SU-DHL-6 (cell line): ENCODE results near the gene SMAD1.

ENCODE experiments used
- H2AFZ ChIP-seq: fragments of 200-600 bp; sonication (generic); 2 replicates; pipeline ENCODE4 v1.6.1; 2014; ENCODE audit warnings: low read depth, mild to moderate bottlenecking, moderate library complexity, mixed read lengths, antibody characterized with exemption, low read length; ENCODE audit not compliant: severe bottlenecking
- H3F3A ChIP-seq: fragments of 200-600 bp; shearing (Covaris generic); 2 replicates; pipeline ENCODE4 v1.6.0; 2016; ENCODE audit warnings: antibody characterized with exemption, mild to moderate bottlenecking; ENCODE audit not compliant: insufficient read depth
- H3K27ac ChIP-seq: fragments of 200-600 bp; sonication (generic); 2 replicates; pipeline ENCODE4 v1.5.1; 2016; ENCODE audit warnings: low read depth, mild to moderate bottlenecking, low read length, moderate library complexity, mixed read lengths
- H3K27me3 ChIP-seq: fragments of 200-600 bp; sonication (generic), shearing (Covaris generic); 2 replicates; pipeline ENCODE4 v1.6.0; 2014; ENCODE audit warnings: mild to moderate bottlenecking, low read length
- H3K36me3 ChIP-seq: fragments of 200-600 bp; sonication (generic); 2 replicates; pipeline ENCODE4 v1.6.1; 2014; ENCODE audit warnings: mild to moderate bottlenecking, low read length, mixed read lengths
- H3K4me2 ChIP-seq: fragments of 300-600, 200-600 bp; shearing (Covaris generic), sonication (generic); 2 replicates; pipeline ENCODE4 v1.6.0; 2014; ENCODE audit warnings: low read length, low read depth, mild to moderate bottlenecking; ENCODE audit not compliant: poor library complexity, severe bottlenecking
- H3K4me3 ChIP-seq: fragments of 200-600 bp; sonication (generic); 2 replicates; pipeline ENCODE4 v1.5.1; 2014; ENCODE audit warnings: antibody characterized with exemption, low read length, mild to moderate bottlenecking, mixed read lengths; ENCODE audit not compliant: insufficient read depth, poor library complexity, severe bottlenecking
- H3K79me2 ChIP-seq: fragments of 200-600 bp; sonication (generic); 2 replicates; pipeline ENCODE4 v1.6.1; 2014; ENCODE audit warnings: mild to moderate bottlenecking, low read length, moderate library complexity; ENCODE audit not compliant: insufficient read depth
- H3K9ac ChIP-seq: fragments of 200-600 bp; sonication (generic); 2 replicates; pipeline ENCODE4 v1.7.0; 2014; ENCODE audit warnings: mild to moderate bottlenecking, low read length
- H3K9me2 ChIP-seq: fragments of 200-600 bp; sonication (generic); replicated peaks from 2 replicates; pipeline ENCODE4 v1.6.1; 2014; ENCODE audit warnings: low read length; ENCODE audit not compliant: insufficient read depth
- H3K9me3 ChIP-seq: fragments of 200-600 bp; sonication (generic); 2 replicates; pipeline ENCODE4 v1.6.1; 2014; ENCODE audit warnings: low read length, mixed read lengths; ENCODE audit not compliant: insufficient read depth
- H4K20me1 ChIP-seq: fragments of 200-600 bp; sonication (generic); 2 replicates; pipeline ENCODE4 v1.6.1; 2014; ENCODE audit warnings: low read depth, mild to moderate bottlenecking, antibody characterized with exemption, low read length, moderate library complexity, mixed read lengths
- CTCF ChIP-seq: fragments of 200-600 bp; sonication (generic); IDR thresholded peaks from one replicate; pipeline ENCODE4 v1.5.1; 2017; ENCODE audit warnings: antibody characterized with exemption, mild to moderate bottlenecking, low read length, moderate library complexity; ENCODE audit not compliant: insufficient read depth, poor library complexity, severe bottlenecking
- EZH2phosphoT487 ChIP-seq: fragments of 200-600 bp; sonication (generic), shearing (Covaris generic); conservative IDR thresholded peaks from 2 replicates; pipeline ENCODE4 v1.6.1; 2018; ENCODE audit warnings: mild to moderate bottlenecking, antibody characterized with exemption, low read length, moderate library complexity, mixed read lengths

Gene SMAD1

GRCh38 chr4:145481164-145481941, at the start of gene SMAD1:
Gene SMAD1, plus strand, starts transcription at chr4:145481853. Its CDS starts 32,761 bp downstream, at chr4:145514614.
- H3K36me3 ChIP-seq, result no peaks in the 10 kb centered on the region
- no peaks in the 10 kb centered on the region for H3K79me2 ChIP-seq
- peak within 1 kb of the TSS; percentile 60 for H3K4me2 ChIP-seq
- H4K20me1 ChIP-seq, result no peaks in the 10 kb centered on the region
- H3K27me3 ChIP-seq, result no peaks in the 10 kb centered on the region
- H3K9me3 ChIP-seq, result no peaks in the 10 kb centered on the region
- H3K9me2 ChIP-seq, result no peaks in the 10 kb centered on the region
- TF ChIP-seq CTCF (no peak), EZH2phosphoT487 (no peak)
- no peaks in the 10 kb centered on the region for H3F3A ChIP-seq
- no peak within 1 kb of the TSS for H3K27ac ChIP-seq
- peak within 1 kb of the TSS; percentile 55 for H3K4me3 ChIP-seq
- peak within 1 kb of the TSS; percentile 45 for H3K9ac ChIP-seq
- peak within 1 kb of the TSS; percentile 32 for H2AFZ ChIP-seq

GRCh38 chr4:145433684-145434083, 48.0 kb upstream of the SMAD1 start:
- Histone ChIP-seq H3K9me3 (no peaks in the 10 kb centered on the region), H3K27me3 (no peaks in the 10 kb centered on the region)

GRCh38 chr4:145435646-145436045, 46.0 kb upstream of the SMAD1 start:
- no peaks in the 10 kb centered on the region for H4K20me1 ChIP-seq
- no peak overlapping the region for H2AFZ ChIP-seq
- no peaks in the 10 kb centered on the region for H3K27me3 ChIP-seq
- H3K4me2 ChIP-seq, result no peak overlapping the region
- H3K9me2 ChIP-seq, result no peaks in the 10 kb centered on the region
- H3K27ac ChIP-seq, result no peak overlapping the region
- no peaks in the 10 kb centered on the region for H3F3A ChIP-seq
- TF ChIP-seq CTCF (no peak), EZH2phosphoT487 (no peak)
- no peaks in the 10 kb centered on the region for H3K36me3 ChIP-seq
- no peaks in the 10 kb centered on the region for H3K79me2 ChIP-seq
- no peak overlapping the region for H3K9ac ChIP-seq
- no peaks in the 10 kb centered on the region for H3K9me3 ChIP-seq
- no peak overlapping the region for H3K4me3 ChIP-seq

More at GRCh38 chr4:145433684-145434083, 48.0 kb upstream of the SMAD1 start:
- Histone ChIP-seq H3K9me2 (no peaks in the 10 kb centered on the region), H4K20me1 (no peaks in the 10 kb centered on the region), H3K9ac (no peak overlapping the region), H3K79me2 (no peaks in the 10 kb centered on the region), H3K4me2 (no peak overlapping the region), H3K4me3 (no peak overlapping the region), H3K36me3 (no peaks in the 10 kb centered on the region), H2AFZ (no peak overlapping the region), H3F3A (no peaks in the 10 kb centered on the region), H3K27ac (no peak overlapping the region)
- no peak for TF ChIP-seq EZH2phosphoT487
- TF ChIP-seq CTCF, result no peak
